Activated CD4-positive, alpha-beta T cell treated with anti-CD3 and anti-CD28 coated beads, Interleukin-10, Interleukin-2, amounts not matched to agents 100 ng/mL and 50 ng/mL, durations not matched to agents 16 hours and 8 hours (primary cell): ENCODE data around the gene APBB1.

Experiments
- DNase-seq: peaks from one replicate; pipeline ENCODE4 v3.0.0-alpha.2; 2020

APBB1 gene

GRCh38 chr11:6419009-6419631 lies at the start of gene APBB1:
APBB1 (minus strand) TSS chr11:6419094; CDS start chr11:6411347, 7,747 bp downstream.
- DNase-seq = peak; percentile 68

- DNase-seq = no peak
Observed at GRCh38 chr11:6459099-6459450, 40.2 kb upstream of the APBB1 start.

- DNase-seq = no peak
Observed at GRCh38 chr11:6458352-6459098, 39.6 kb upstream of the APBB1 start.

DNA sequence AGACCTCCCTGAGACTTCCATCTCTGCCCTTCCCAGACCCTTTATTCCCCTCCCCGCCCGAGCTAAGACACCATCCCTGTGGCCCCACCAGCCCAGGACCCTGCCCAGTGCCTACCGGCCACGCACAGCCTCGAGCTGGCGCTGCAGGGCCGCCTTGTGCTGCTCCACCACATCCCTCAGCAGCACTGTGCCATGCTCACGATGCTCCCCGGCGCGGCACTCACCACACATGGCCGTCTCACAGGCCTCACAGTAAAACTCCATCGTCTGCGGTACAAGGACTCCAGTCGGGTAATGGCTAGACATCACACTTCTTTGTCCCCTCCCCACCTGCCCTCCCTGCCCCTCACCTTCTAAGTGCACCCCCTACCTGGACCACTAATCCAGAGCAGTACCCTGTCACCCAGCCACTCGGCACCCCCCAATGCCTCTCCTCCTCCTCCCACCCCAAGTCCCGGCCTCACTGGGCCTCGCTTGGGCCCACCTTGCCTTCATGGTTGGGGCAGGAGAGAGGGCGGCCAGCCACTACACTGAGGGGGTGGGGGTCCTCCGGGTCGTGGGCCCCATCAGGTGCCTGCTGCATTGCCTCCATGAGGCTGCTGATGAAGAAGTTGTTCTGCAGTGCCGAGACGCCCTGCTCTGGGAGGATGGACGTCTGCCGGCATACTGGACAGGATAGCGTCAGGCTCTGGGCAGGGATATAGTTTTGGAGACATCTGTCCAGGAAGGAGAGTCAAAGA lies 38.9 kb upstream of the APBB1 start:
- no peak for DNase-seq

- DNase-seq = no peak
Observed at GRCh38 chr11:6456361-6457073, 37.6 kb upstream of the APBB1 start.

DNA sequence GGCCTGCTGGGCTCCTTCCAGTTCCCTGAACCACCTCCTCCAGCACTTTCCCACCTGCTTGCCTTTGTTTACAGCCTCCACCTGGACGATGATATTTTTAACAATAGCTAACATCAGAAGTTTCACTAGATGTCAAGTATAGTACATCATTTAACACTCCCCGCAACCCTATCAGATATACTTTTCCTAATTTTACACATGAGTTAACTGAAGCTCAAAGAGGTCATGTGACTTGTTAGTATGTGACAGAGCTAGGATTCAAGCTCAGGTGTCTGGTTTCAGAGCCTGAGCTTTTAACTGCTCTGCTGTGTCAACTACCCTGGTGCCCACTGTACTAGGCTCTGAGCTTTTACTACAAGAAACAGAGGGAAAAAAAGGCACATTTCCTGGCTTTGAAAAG lies 36.2 kb upstream of the APBB1 start:
- DNase-seq = no peak

GRCh38 chr11:6453152-6453551 lies 34.3 kb upstream of the APBB1 start:
- DNase-seq = no peak

GRCh38 chr11:6452219-6452618 lies 33.3 kb upstream of the APBB1 start:
- DNase-seq = no peak

- DNase-seq = no peak
Observed at GRCh38 chr11:6448574-6448973, 29.7 kb upstream of the APBB1 start.

GRCh38 chr11:6443269-6444003 lies 24.5 kb upstream of the APBB1 start:
- DNase-seq = peak; percentile 62

DNA sequence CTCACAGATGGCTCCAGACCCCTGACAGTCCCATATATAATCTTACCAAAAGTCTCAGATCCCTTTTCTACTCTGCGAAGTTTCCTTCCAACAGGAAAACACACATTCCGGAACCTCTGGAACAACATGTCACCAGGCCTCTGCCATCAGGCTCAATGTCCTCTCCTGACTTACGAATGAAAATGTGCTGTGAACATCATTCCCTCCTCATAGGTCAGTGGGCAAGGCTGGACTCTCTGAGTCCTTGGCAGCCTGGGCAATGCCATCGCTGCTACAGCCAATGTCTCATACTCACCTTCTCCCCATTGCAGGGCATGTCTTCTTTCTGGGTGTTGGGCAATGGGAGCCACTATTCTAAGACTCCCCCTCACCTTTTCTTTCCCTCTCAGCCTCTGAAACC lies 23.5 kb upstream of the APBB1 start:
- DNase-seq = no peak

DNA sequence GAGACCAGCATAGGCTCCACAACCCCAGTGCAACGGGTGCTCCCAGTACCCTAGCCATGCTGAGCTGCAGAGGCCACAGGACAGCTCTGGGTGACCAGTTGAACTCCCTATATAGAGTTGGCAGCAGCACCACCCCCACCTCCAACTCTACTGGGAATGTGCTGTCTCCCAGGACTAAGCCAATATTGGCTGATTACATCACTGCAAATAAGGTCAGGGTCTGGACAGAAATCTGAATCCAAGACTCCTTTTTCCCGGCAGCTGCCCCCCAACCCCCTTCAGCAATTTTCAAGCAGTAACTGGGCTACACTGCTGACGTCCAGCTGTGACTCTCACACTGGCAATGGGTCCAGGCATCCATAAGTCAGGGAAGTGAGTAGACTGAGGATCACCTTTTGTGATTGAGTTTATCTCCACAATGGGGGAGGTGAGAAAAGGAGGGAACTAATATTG lies 22.0 kb upstream of the APBB1 start, which contains the start of gene HPX:
TSS of gene HPX (minus strand) at position 82 of the 453 bp plus-strand sequence. CDS start at position 58, 24 bp downstream.
- DNase-seq = no peak

DNA sequence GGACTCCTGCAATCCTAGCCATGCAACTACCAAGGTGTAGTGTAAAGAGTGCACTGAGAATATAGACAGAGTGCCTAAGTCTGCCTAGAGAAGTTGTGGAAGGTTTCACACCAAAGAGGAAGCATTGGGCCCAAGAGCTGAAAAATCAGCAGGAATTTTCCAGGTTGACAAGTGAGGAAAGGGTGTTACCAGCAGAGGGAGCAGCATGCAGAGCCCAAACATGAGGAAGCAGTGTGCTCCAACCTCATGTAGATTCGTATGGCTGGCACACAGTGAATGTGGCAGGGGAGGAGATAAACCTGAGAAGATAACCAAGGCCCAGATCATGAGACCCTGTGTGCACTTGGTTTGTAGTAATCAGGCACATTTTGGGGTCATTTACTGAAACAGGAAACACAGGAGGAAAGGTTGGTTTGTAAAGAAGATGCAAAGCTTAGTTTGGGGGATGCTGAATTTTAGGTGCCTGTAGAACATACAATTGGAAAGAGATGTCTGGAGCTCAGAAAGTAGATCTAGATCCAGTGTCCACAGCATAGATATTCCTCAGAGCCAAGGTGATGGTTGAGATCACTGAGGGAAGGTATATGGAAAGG lies 20.2 kb upstream of the APBB1 start:
- DNase-seq = peak; percentile 41

GRCh38 chr11:6437993-6438392 lies 19.1 kb upstream of the APBB1 start:
- DNase-seq = no peak

- no peak for DNase-seq
Observed at GRCh38 chr11:6437423-6437822, 18.5 kb upstream of the APBB1 start.

- no peak for DNase-seq
Observed at GRCh38 chr11:6433998-6434660, 15.2 kb upstream of the APBB1 start.

DNA sequence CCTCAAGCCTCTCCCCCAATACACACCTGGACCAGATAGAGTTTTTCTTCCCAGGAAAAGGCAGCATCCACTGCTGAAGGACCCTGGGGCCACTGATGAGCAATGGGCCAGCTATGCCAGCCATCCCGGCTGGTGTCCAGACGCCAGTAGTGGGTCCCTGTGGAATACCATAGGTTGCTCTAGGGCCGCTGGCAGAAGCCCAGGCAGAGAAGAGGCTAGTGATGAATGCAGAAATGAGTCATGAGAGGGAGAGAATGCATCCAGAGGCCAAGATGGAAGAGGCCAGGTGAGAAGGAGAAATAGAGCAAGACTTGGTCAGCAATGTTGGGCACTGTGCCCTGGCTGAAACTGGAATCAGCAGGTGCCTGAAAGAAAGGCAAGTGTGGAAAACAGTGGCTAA lies 13.0 kb upstream of the APBB1 start:
- DNase-seq = no peak

DNA sequence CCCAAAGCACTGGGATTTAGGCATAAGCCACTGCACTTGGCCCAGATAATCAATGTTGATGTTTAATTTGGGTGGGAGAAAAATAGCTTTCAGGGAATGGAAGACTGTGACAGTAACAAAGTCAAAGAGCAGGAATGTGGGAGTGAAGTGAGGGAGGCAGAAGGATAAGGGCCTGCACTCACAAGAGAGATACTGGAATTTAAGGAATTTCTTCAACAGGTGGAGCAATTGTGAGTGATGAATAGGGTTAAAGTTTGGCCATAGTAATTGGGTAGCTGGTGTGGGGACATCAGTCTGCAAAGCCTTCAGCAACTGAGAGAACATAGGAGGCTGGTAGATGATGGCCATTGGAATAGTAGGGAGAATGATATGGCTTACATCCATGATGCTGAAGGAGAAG lies 8.6 kb upstream of the APBB1 start:
- DNase-seq = no peak

DNA sequence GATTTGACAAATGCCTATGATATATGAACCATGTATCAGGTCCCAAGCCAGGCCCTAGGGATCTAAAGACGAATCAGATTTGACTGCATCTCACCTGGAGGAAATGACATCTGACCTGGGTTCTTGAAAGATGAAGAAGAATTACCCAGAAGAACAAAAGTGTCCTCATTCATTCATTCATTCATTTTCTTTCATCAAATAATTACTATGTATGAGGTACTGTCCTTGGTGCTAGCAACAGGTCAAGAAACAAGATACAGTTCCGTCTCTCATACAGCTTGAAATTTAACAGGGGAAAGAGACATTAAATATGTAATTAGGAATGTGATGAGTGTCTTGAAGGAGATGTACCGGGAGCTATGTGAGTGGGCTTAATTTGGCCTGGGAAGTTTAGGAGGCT lies 1.8 kb upstream of the APBB1 start:
- DNase-seq = no peak

- no peak for DNase-seq
Observed at GRCh38 chr11:6418557-6419008, 311 bp downstream of the APBB1 start.

DNA sequence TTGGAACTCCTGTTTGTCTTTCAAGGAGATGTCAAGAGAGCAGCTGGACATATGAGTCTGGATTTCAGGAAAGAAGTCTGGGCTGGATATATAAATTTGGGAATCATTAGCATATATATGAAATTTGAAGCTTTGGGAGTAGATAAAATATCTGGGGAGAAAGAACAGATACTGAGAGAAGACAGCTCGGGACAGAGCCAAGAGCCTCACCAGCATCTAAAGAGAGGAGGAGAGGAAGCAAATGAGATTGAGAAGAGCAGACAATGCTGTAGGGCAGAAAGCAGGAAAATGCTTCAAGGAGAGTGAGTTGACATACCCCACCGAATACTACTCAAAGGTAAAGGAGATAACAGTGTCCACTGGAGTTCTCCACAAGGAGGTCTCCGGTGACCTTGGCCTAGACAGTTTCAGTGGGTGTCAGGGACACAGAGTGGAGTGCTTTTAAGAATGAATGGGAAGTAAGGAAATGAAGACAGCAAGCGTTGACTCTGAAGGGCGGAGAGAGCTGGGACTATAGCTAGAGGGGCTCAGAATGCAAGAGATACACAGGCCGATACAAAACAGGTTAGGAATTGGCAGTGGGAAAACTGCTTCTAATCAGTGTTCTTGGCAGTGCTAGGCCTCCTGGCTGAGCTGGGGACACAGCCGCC lies 862 bp downstream of the APBB1 start:
- DNase-seq = no peak
